GM12878 (cell line): ENCODE results near the gene FADD. TPM values are rescaled to one million over a fixed set of nuclear protein-coding genes. Genes with fewer than 3 reads are reported as not detected.

Experiments used
- ATAC-seq: fragments of 200-7000 bp; cut with Tn5 transposase; 3 replicates; pipeline ENCODE4 v1.9.1; 2020; ENCODE audit warnings: mild to moderate bottlenecking, moderate library complexity
- BruUV-seq: library from RNA; stranded (reverse); fragments of 400-500 nt; replicated peaks from 2 replicates; lab custom pipeline; 2021; lab: Mats Ljungman, UMichigan
- CTCF ChIA-PET: fragments of 300-600 bp; sonication (Branson Sonifier 250); formaldehyde crosslinking; extraction: SDS; loops from one replicate; lab custom pipeline; 2021; ENCODE audit warnings: inconsistent platforms; lab: Yijun Ruan, JAX
- POLR2A ChIA-PET: fragments of 350-600 bp; formaldehyde crosslinking; extraction: SDS; loops from one replicate; lab custom pipeline; 2021; ENCODE audit warnings: inconsistent platforms; lab: Charles Lee
- RAD21 ChIA-PET: fragments of 300-600 bp; sonication (Branson Sonifier 250); formaldehyde crosslinking; loops from one replicate; lab custom pipeline; 2023; ENCODE audit warnings: antibody characterized with exemption; ENCODE audit not compliant: unreplicated experiment; lab: Charles Lee
- SMC1A ChIA-PET: fragments of 300-600 bp; sonication (Branson Sonifier 250); formaldehyde crosslinking; loops from one replicate; lab custom pipeline; 2023; ENCODE audit not compliant: unreplicated experiment, uncharacterized antibody; lab: Charles Lee
- DNase-seq: peaks from one replicate; pipeline ENCODE4 v3.0.0-alpha.2; 2011; ENCODE audit warnings: low read depth, low spot score
- FAIRE-seq: peaks from 3 replicates; lab custom pipeline; 2011; peaks lifted over from hg19 to GRCh38; lab: Jason Lieb, UNC
- H2AFZ ChIP-seq: 2 replicates; pipeline ENCODE4 v1.6.0; 2011; ENCODE audit warnings: low read depth, low read length, control low read depth; ENCODE audit not compliant: control insufficient read depth
- H3K27ac ChIP-seq: 2 replicates; pipeline ENCODE4 v1.5.1; 2011; ENCODE audit warnings: control low read depth; ENCODE audit not compliant: control insufficient read depth, insufficient read depth
- H3K27me3 ChIP-seq, 2 experiments: replicated peaks in 1 of 2; 2 replicates each; pipeline versions ENCODE4 v1.6.0 to v1.6.1; 2011; ENCODE audit warnings: low read length in 1 of 2; ENCODE audit not compliant: control insufficient read depth in 2 of 2, insufficient read depth in 2 of 2
- H3K36me3 ChIP-seq, 2 experiments: 2 replicates each; pipeline ENCODE4 v1.5.1; 2011; ENCODE audit warnings: low read length in 1 of 2; ENCODE audit not compliant: control insufficient read depth in 2 of 2, insufficient read depth in 2 of 2
- H3K4me1 ChIP-seq: 2 replicates; pipeline ENCODE4 v1.6.1; 2011; ENCODE audit warnings: mild to moderate bottlenecking, low read length, moderate library complexity, mixed read lengths; ENCODE audit not compliant: control insufficient read depth, insufficient read depth
- H3K4me2 ChIP-seq: 2 replicates; pipeline ENCODE4 v1.6.0; 2011; ENCODE audit warnings: control low read depth; ENCODE audit not compliant: control insufficient read depth, insufficient read depth
- H3K4me3 ChIP-seq: fragments of 200-600 bp; sonication (generic); 2 replicates; pipeline ENCODE4 v1.5.1; 2016
- H3K79me2 ChIP-seq: 2 replicates; pipeline ENCODE4 v1.6.0; 2011; ENCODE audit warnings: low read length; ENCODE audit not compliant: control insufficient read depth, insufficient read depth
- H3K9ac ChIP-seq: 2 replicates; pipeline ENCODE4 v1.8.0; 2011; ENCODE audit warnings: low read length, control low read depth, mixed read lengths; ENCODE audit not compliant: control insufficient read depth, insufficient read depth
- H3K9me3 ChIP-seq: replicated peaks from 3 replicates; pipeline ENCODE4 v1.5.1; 2011; ENCODE audit warnings: mild to moderate bottlenecking, low read length; ENCODE audit not compliant: control insufficient read depth, insufficient read depth
- H4K20me1 ChIP-seq: 2 replicates; pipeline ENCODE4 v1.6.0; 2011; ENCODE audit not compliant: control insufficient read depth, insufficient read depth
- BMI1 ChIP-seq: fragments of 450-650 bp; IDR thresholded peaks from 2 replicates; pipeline ENCODE4 v1.6.1; 2016; ENCODE audit warnings: mild to moderate bottlenecking, moderate library complexity, borderline replicate concordance
- FOXM1 ChIP-seq: IDR thresholded peaks from 2 replicates; pipeline ENCODE4 v1.6.1; 2012; ENCODE audit warnings: low read depth, mild to moderate bottlenecking, inconsistent platforms, low read length, moderate library complexity
- IKZF1 ChIP-seq: fragments of 450-650 bp; conservative IDR thresholded peaks from 2 replicates; pipeline ENCODE4 v1.6.1; 2017; ENCODE audit warnings: antibody characterized with exemption, mild to moderate bottlenecking
- LARP7 ChIP-seq: fragments of 450-650 bp; IDR thresholded peaks from 2 replicates; pipeline ENCODE4 v1.6.1; 2017; ENCODE audit warnings: mild to moderate bottlenecking
- POLR2A ChIP-seq: IDR thresholded peaks from 2 replicates; pipeline ENCODE4 v1.6.1; 2011; ENCODE audit warnings: low read depth, mild to moderate bottlenecking, low read length
- REST ChIP-seq: IDR thresholded peaks from 2 replicates; pipeline ENCODE4 v1.6.1; 2012; ENCODE audit warnings: mild to moderate bottlenecking, low read depth, low read length
- RFX5 ChIP-seq: IDR thresholded peaks from 2 replicates; pipeline ENCODE4 v1.6.1; 2011; ENCODE audit warnings: low read depth, low read length, improper control_type of control experiment
- RUNX3 ChIP-seq: IDR thresholded peaks from 2 replicates; pipeline ENCODE4 v1.6.1; 2012; ENCODE audit warnings: low read length, inconsistent platforms
- ZBTB40 ChIP-seq: fragments of 450-650 bp; IDR thresholded peaks from 2 replicates; pipeline ENCODE4 v1.6.1; 2016; ENCODE audit warnings: mild to moderate bottlenecking, moderate library complexity, borderline replicate concordance
- WGBS: methylation state at CpG from one replicate; pipeline ENCODE4 v1.1.6; 2016; ENCODE audit warnings: low lambda C conversion rate; ENCODE audit not compliant: insufficient replicate concordance, insufficient coverage; ENCODE audit errors: missing lambda C conversion rate; 5-methylcytosine and 5-hydroxymethylcytosine counted together
- in situ Hi-C: fragments of 300-500 bp; cut with MboI; formaldehyde crosslinking; loops from 9 replicates; pipeline ENCODE4 v1.14.3; 2018; ENCODE audit warnings: mixed read lengths
- intact Hi-C: fragments of 100-400 bp; cut with micrococcal nuclease; formaldehyde crosslinking; loops from one replicate; pipeline ENCODE4 v1.14.2; 2022; ENCODE audit not compliant: unreplicated experiment
- polyA plus RNA-seq, 11 experiments: library from polyadenylated mRNA; depleted of rRNA in 4 of 11; unstranded in 6 of 11; stranded (reverse) in 5 of 11; fragments of >200 nt; fragmentation: Nextera tagmentation in 4 of 11; fragmentation: Illumina TruSeq in 1 of 11; extraction: Ambion mirVana in 4 of 11; extraction: Trizol in 1 of 11; gene quantifications; 1 replicate in 1 of 11; 2 replicates in 10 of 11; pipeline versions ENCODE4 v1.2.1 to v1.2.3, GENCODE V29; 2011 to 2016; ENCODE audit warnings: inconsistent platforms in 2 of 11, missing spikeins in 2 of 11, low read depth in 1 of 11
- total RNA-seq, 4 experiments: library from RNA; depleted of rRNA in 3 of 4; stranded (reverse); fragments of >200 nt in 3 of 4; fragmentation: Illumina TruSeq in 1 of 4; extraction: Trizol in 1 of 4; gene quantifications; 2 replicates each; pipeline versions ENCODE4 v1.2.1 to v1.2.3, GENCODE V29; 2013 to 2021

Gene FADD
- total and polyA plus RNA-seq, 10 of the 15 experiments (the other 5 are each of a cell fraction or from before 2014, with no cell fraction given) = 0.32 to 38.7 (median 21.8) TPM

- no peak for TF ChIP-seq RFX5
- no peak for TF ChIP-seq IKZF1
- no peak for TF ChIP-seq RUNX3
- TF ChIP-seq POLR2A = no peak
- no peak for TF ChIP-seq FOXM1
- no peak for TF ChIP-seq LARP7
- TF ChIP-seq, all 136 proteins: peak for 0
- Histone ChIP-seq H3K4me1 (no peaks in the 10 kb centered on the region), H3K27me3 (peaks cover 0 to 2% of the 10 kb centered on the region in 2 experiments; a peak in 1 of 4 replicates), H3K79me2 (no peaks in the 10 kb centered on the region), H3K9ac (no peak overlapping the region), H3K27ac (no peak overlapping the region), H2AFZ (no peak overlapping the region), H3K4me3 (no peak overlapping the region), H3K9me3 (no peaks in the 10 kb centered on the region), H4K20me1 (no peaks in the 10 kb centered on the region), H3K4me2 (no peak overlapping the region), H3K36me3 (no peaks in the 10 kb centered on the region)
- no TSS peak for BruUV-seq
- in situ Hi-C loops = no loop called here
- CTCF ChIA-PET = no interaction called here
- WGBS = 45% methylated on average over 9 of the region's 9 CpGs
- DNase-seq (no peak), FAIRE-seq (no peak), ATAC-seq (no peak)
- RAD21 ChIA-PET = no interaction called here
- POLR2A ChIA-PET = no interaction called here
- intact Hi-C loops = no loop called here
- SMC1A ChIA-PET = no interaction called here
These were observed 18.7 kb upstream of the FADD start for GRCh38 chr11:70184396-70184795.

DNA sequence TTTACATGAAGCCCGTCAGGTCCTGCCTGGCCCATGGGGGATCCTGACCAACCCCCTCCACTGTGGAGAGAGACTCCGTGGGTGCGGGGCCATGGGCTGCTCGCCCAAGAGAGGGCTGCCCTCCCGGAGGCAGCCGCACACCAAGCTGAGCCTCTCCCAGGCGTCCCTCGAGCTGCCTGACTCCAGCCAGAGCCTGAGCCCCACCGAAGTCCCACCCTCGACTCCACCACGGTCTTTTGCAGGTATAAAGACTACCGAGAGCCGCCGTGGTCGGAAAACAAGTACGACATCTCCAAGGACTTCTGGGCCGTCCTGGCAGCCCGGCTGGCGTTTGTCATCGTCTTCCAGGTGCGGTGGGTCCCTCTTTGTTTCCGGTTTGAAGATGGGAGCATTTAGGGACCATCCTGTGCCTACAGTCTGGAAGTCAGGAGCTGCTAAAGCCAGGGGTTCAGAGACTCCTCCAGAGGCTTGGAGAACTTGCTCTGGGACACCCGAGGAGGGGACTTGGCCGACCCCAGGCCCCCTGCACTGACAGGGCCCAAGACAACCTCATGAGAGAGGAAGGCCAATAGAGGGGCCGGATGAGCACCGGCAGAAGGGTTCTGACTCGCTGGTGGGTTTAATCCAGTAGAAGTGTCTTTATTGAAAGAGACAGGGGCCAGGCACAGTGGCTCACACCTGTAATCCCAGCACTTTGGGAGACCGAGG, 17.6 kb upstream of the FADD start:
- BruUV-seq = no TSS peak
- H3K9ac ChIP-seq = no peak overlapping the region
- ChIA-PET POLR2A (no interaction called here), RAD21 (no interaction called here), SMC1A (no interaction called here), CTCF (no interaction called here)
- no peaks in the 10 kb centered on the region for H4K20me1 ChIP-seq
- H3K27ac ChIP-seq = no peak overlapping the region
- H3K4me2 ChIP-seq = no peak overlapping the region
- in situ Hi-C loops = no loop called here
- 28% methylated on average over 26 of the region's 28 CpGs for WGBS
- peaks cover 0 to 2% of the 10 kb centered on the region in 2 experiments; a peak in 1 of 4 replicates for H3K27me3 ChIP-seq
- no peak for FAIRE-seq
- no peak for DNase-seq
- H3K4me3 ChIP-seq = no peak overlapping the region
- no peaks in the 10 kb centered on the region for H3K4me1 ChIP-seq
- ATAC-seq = no peak
- H3K9me3 ChIP-seq = no peaks in the 10 kb centered on the region
- H3K36me3 ChIP-seq = no peaks in the 10 kb centered on the region
- no peak overlapping the region for H2AFZ ChIP-seq
- no peaks in the 10 kb centered on the region for H3K79me2 ChIP-seq
- intact Hi-C loops = no loop called here
- no peak for TF ChIP-seq ZBTB40
- no peak for TF ChIP-seq BMI1
- TF ChIP-seq REST = no peak
